Measurements from ENCODE around the gene LENEP.

LENEP gene

GRCh38 chr1:154960446-154961136, 32.8 kb upstream of the LENEP start:
- DNase-seq (ENCODE audit: low spot score): no peak

GRCh38 chr1:154961207-154962155, 31.9 kb upstream of the LENEP start, which contains the start of gene PYGO2:
Gene PYGO2, minus strand, starts transcription at chr1:154961782. Its CDS starts 206 bp downstream, at chr1:154961576.
- peak; percentile 78 for DNase-seq (ENCODE audit: low spot score)

GRCh38 chr1:154962156-154962749, 31.1 kb upstream of the LENEP start:
- DNase-seq (ENCODE audit: low spot score): peak; percentile 35

GRCh38 chr1:154962795-154963330, 30.5 kb upstream of the LENEP start:
- no peak for DNase-seq (ENCODE audit: low spot score)

GRCh38 chr1:154963643-154964042, 29.7 kb upstream of the LENEP start:
- DNase-seq (ENCODE audit: low spot score): no peak

GRCh38 chr1:154964359-154964758, 29.0 kb upstream of the LENEP start:
- no peak for DNase-seq (ENCODE audit: low spot score)

GRCh38 chr1:154966111-154966510, 27.3 kb upstream of the LENEP start:
- DNase-seq (ENCODE audit: low spot score): no peak

- no peak for DNase-seq (ENCODE audit: low spot score)
Measured at GRCh38 chr1:154967331-154967950, 25.9 kb upstream of the LENEP start.

GRCh38 chr1:154968731-154969130, 24.7 kb upstream of the LENEP start:
- no peak for DNase-seq (ENCODE audit: low spot score)

- DNase-seq (ENCODE audit: low spot score): no peak
Measured at GRCh38 chr1:154969246-154969645, 24.1 kb upstream of the LENEP start.

GRCh38 chr1:154969860-154970452, 23.4 kb upstream of the LENEP start:
- DNase-seq (ENCODE audit: low spot score): no peak

- DNase-seq (ENCODE audit: low spot score): peak; percentile 86
Measured at GRCh38 chr1:154970631-154971340, 22.6 kb upstream of the LENEP start, which contains the start of gene SHC1. Gene SHC1, minus strand, starts transcription at chr1:154970747. Its CDS starts 221 bp downstream, at chr1:154970526.

GRCh38 chr1:154971341-154971998, 21.9 kb upstream of the LENEP start:
- DNase-seq (ENCODE audit: low spot score): no peak

- DNase-seq (ENCODE audit: low spot score): no peak
Measured at GRCh38 chr1:154972213-154972516, 21.2 kb upstream of the LENEP start.

- no peak for DNase-seq (ENCODE audit: low spot score)
Measured at GRCh38 chr1:154972517-154973343, 20.7 kb upstream of the LENEP start.

- peak; percentile 100 for DNase-seq (ENCODE audit: low spot score)
Measured at GRCh38 chr1:154973344-154974101, 19.9 kb upstream of the LENEP start.

- peak; percentile 100 for DNase-seq (ENCODE audit: low spot score)
Measured at GRCh38 chr1:154974102-154974807, 19.1 kb upstream of the LENEP start, which contains the start of gene CKS1B. Gene CKS1B, plus strand, starts transcription at chr1:154974681. Its CDS starts 65 bp downstream, at chr1:154974746.
